GM23338 (cell line): ENCODE results near the gene ACAP1. TPM values are rescaled to one million over a fixed set of nuclear protein-coding genes. Genes with fewer than 3 reads are reported as not detected.

ENCODE experiments used
- ATAC-seq: fragments of 200-7000 bp; cut with Tn5 transposase; 3 replicates; pipeline ENCODE4 v1.9.1; 2020
- DNase-seq: peaks from one replicate; pipeline ENCODE4 v3.0.0-alpha.2; 2015; ENCODE audit warnings: low spot score
- H2AFZ ChIP-seq: fragments of 200-600 bp; sonication (generic); 2 replicates; pipeline ENCODE4 v1.8.0; 2016; ENCODE audit warnings: antibody characterized with exemption, mild to moderate bottlenecking, moderate library complexity
- H3F3A ChIP-seq: fragments of 200-600 bp; sonication (generic); replicated peaks from 2 replicates; pipeline ENCODE4 v1.8.0; 2017; ENCODE audit warnings: antibody characterized with exemption, mixed run types, low read depth
- H3K27ac ChIP-seq: fragments of 200-600 bp; sonication (generic); 2 replicates; pipeline ENCODE4 v1.6.1; 2016; ENCODE audit warnings: low read depth
- H3K27me3 ChIP-seq: fragments of 200-600 bp; sonication (generic); 2 replicates; pipeline ENCODE4 v1.8.0; 2016; ENCODE audit warnings: mild to moderate bottlenecking, mixed run types, moderate library complexity; ENCODE audit not compliant: insufficient read depth
- H3K36me3 ChIP-seq: fragments of 200-600 bp; sonication (generic); 2 replicates; pipeline ENCODE4 v1.8.0; 2016; ENCODE audit warnings: mild to moderate bottlenecking; ENCODE audit not compliant: insufficient read depth
- H3K4me1 ChIP-seq: fragments of 200-600 bp; sonication (generic); 2 replicates; pipeline ENCODE4 v1.8.0; 2016; ENCODE audit warnings: mild to moderate bottlenecking, moderate library complexity; ENCODE audit not compliant: insufficient read depth
- H3K4me2 ChIP-seq: fragments of 200-600 bp; sonication (generic); 2 replicates; pipeline ENCODE4 v1.7.1; 2017; ENCODE audit warnings: mixed run types
- H3K4me3 ChIP-seq: fragments of 200-600 bp; sonication (generic); 2 replicates; pipeline ENCODE4 v1.6.1; 2016; ENCODE audit warnings: mixed run types
- H3K79me2 ChIP-seq: fragments of 200-600 bp; sonication (generic); replicated peaks from 2 replicates; pipeline ENCODE4 v1.8.0; 2017; ENCODE audit warnings: mild to moderate bottlenecking; ENCODE audit not compliant: insufficient read depth
- H3K9me2 ChIP-seq: fragments of 200-600 bp; sonication (generic); 2 replicates; pipeline ENCODE4 v1.8.0; 2017; ENCODE audit not compliant: insufficient read depth
- H4K20me1 ChIP-seq: fragments of 200-600 bp; sonication (generic); replicated peaks from 2 replicates; pipeline ENCODE4 v1.8.0; 2017; ENCODE audit warnings: mild to moderate bottlenecking; ENCODE audit not compliant: insufficient read depth
- H3K27ac Mint-ChIP-seq: 2 replicates; pipeline ENCODE4 v1.8.0; 2020; ENCODE audit warnings: inconsistent platforms, mild to moderate bottlenecking, moderate library complexity, mixed read lengths
- H3K27me3 Mint-ChIP-seq: 3 replicates; pipeline ENCODE4 v1.8.0; 2022; ENCODE audit warnings: low read depth, mild to moderate bottlenecking, moderate library complexity, mixed read lengths, inconsistent platforms; ENCODE audit not compliant: insufficient read depth, poor library complexity
- H3K36me3 Mint-ChIP-seq: 3 replicates; pipeline ENCODE4 v1.8.0; 2021; ENCODE audit warnings: low read depth, mild to moderate bottlenecking, inconsistent platforms, moderate library complexity, mixed read lengths
- H3K4me1 Mint-ChIP-seq: 3 replicates; pipeline ENCODE4 v1.8.0; 2020; ENCODE audit warnings: mild to moderate bottlenecking, inconsistent platforms, mixed read lengths
- H3K4me3 Mint-ChIP-seq: 3 replicates; pipeline ENCODE4 v1.8.0; 2021; ENCODE audit warnings: moderate library complexity, mild to moderate bottlenecking, inconsistent platforms, mixed read lengths
- H3K9me3 Mint-ChIP-seq: 3 replicates; pipeline ENCODE4 v1.8.0; 2020; ENCODE audit warnings: moderate library complexity, mild to moderate bottlenecking, inconsistent platforms, mixed read lengths
- CREB1 ChIP-seq: fragments of 250-450 bp; sonication (Bioruptor Pico); IDR thresholded peaks from 2 replicates; pipeline ENCODE4 v1.5.0; 2020; ENCODE audit warnings: low read depth, mild to moderate bottlenecking, moderate library complexity
- NANOG ChIP-seq: IDR thresholded peaks from 2 replicates; pipeline ENCODE4 v1.6.1; 2016; ENCODE audit warnings: antibody characterized with exemption, borderline replicate concordance
- POLR2AphosphoS5 ChIP-seq: IDR thresholded peaks from 2 replicates; pipeline ENCODE4 v1.6.1; 2016; ENCODE audit warnings: antibody characterized with exemption, low read depth
- ZNF114 ChIP-seq: fragments of 250-450 bp; sonication (Bioruptor Pico); IDR thresholded peaks from 2 replicates; pipeline ENCODE4 v1.5.0; 2020; ENCODE audit warnings: mild to moderate bottlenecking, moderate library complexity
- ZNF331 ChIP-seq: fragments of 250-450 bp; sonication (Bioruptor Pico); IDR thresholded peaks from 2 replicates; pipeline ENCODE4 v1.5.0; 2020; ENCODE audit warnings: low read depth, mild to moderate bottlenecking, moderate library complexity
- polyA plus RNA-seq: library from polyadenylated mRNA; unstranded; fragments of >200 nt; fragmentation: Nextera tagmentation; extraction: Ambion mirVana; gene quantifications from 2 replicates; pipeline ENCODE4 v1.2.1, GENCODE V29; 2016
- total RNA-seq: library from RNA; depleted of rRNA; stranded (reverse); fragments of >200 nt; shearing (Covaris generic); gene quantifications from 2 replicates; pipeline ENCODE4 v1.2.3, GENCODE V29; 2014
- TF ChIP-seq, protein P1 (sequence below): IDR thresholded peaks from one replicate; pipeline ENCODE4 v1.6.1; 2018; ENCODE audit warnings: antibody characterized with exemption; ENCODE audit not compliant: unreplicated experiment
- TF ChIP-seq, protein P2 (sequence below): IDR thresholded peaks from 2 replicates; pipeline ENCODE4 v1.6.1; 2016; ENCODE audit warnings: antibody characterized with exemption

Gene ACAP1
- total and polyA plus RNA-seq, 2 experiments from 2014 or later: 30.7 to 40.1 TPM

DNA sequence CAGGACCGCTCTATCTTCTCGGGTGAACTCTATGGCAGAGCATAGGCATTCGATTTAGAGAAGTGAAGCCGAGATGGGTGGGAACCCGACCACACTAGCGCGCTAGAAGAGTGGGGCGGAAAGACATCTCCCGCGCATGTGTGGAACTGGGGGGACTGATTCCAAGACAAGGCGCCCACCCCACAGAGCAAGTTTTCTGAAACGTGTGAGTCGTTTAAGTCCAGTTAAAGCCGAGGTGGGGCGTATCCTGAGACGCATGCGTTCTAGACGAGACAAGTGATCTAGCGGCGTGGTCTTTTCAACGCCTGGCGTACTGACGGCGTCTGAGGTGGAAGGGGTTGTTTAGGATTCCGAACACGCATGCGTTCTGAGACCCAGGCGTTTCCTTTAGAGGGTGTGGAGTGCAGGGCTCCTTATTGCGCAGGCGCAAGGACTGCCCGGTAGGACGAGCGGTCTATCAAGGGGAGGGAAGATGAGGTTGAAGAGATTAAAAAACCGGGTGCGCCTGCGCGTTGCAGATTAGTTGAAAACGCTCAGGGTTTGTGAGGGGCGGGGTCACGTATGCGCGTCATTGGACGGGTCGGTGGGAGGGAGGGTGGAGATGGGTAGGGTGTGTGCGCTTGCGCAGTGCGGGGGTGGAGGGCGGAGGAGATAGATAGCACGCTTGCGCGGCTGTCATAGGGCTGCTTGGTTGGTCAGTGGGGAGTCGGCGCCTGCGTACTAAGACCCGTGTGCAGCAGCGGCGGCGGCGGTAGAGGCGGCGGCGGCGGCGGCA, 29.2 kb upstream of the ACAP1 start, which contains the start of gene EIF5A:
Gene EIF5A (plus strand): TSS at position 718 of the 775 bp plus-strand sequence. CDS start 2,008 bp downstream, outside the sequence.
- peaks cover 45% of the 10 kb centered on the region for H3F3A ChIP-seq
- no peaks in the 10 kb centered on the region for H3K27me3 ChIP-seq
- TF ChIP-seq POLR2AphosphoS5 (peak; percentile 78), CREB1 (peak; percentile 87), NANOG (no peak)
- TF ChIP-seq, protein P1, sequence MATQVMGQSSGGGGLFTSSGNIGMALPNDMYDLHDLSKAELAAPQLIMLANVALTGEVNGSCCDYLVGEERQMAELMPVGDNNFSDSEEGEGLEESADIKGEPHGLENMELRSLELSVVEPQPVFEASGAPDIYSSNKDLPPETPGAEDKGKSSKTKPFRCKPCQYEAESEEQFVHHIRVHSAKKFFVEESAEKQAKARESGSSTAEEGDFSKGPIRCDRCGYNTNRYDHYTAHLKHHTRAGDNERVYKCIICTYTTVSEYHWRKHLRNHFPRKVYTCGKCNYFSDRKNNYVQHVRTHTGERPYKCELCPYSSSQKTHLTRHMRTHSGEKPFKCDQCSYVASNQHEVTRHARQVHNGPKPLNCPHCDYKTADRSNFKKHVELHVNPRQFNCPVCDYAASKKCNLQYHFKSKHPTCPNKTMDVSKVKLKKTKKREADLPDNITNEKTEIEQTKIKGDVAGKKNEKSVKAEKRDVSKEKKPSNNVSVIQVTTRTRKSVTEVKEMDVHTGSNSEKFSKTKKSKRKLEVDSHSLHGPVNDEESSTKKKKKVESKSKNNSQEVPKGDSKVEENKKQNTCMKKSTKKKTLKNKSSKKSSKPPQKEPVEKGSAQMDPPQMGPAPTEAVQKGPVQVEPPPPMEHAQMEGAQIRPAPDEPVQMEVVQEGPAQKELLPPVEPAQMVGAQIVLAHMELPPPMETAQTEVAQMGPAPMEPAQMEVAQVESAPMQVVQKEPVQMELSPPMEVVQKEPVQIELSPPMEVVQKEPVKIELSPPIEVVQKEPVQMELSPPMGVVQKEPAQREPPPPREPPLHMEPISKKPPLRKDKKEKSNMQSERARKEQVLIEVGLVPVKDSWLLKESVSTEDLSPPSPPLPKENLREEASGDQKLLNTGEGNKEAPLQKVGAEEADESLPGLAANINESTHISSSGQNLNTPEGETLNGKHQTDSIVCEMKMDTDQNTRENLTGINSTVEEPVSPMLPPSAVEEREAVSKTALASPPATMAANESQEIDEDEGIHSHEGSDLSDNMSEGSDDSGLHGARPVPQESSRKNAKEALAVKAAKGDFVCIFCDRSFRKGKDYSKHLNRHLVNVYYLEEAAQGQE: no peak
- H3K27ac ChIP-seq: peak within 1 kb of the TSS; percentile 99
- H3K4me1 ChIP-seq: peaks cover 20% of the 10 kb centered on the region; the same call in 1 of the 2 replicates
- Mint-ChIP-seq H3K4me1 (peaks cover 31% of the 10 kb centered on the region), H3K27ac (peak within 1 kb of the TSS; percentile 99), H3K4me3 (peak within 1 kb of the TSS; percentile 98), H3K27me3 (peaks cover 29% of the 10 kb centered on the region), H3K9me3 (peaks cover 9% of the 10 kb centered on the region; the same call in 2 of the 3 replicates), H3K36me3 (peaks cover 38% of the 10 kb centered on the region)
- DNase-seq: peak; percentile 100
- ATAC-seq: peak; percentile 76
- peak within 1 kb of the TSS; percentile 98 for H3K4me3 ChIP-seq
- H2AFZ ChIP-seq: peak within 1 kb of the TSS; percentile 76
- H3K79me2 ChIP-seq: peaks cover 35% of the 10 kb centered on the region
- H3K36me3 ChIP-seq: peaks cover 27% of the 10 kb centered on the region
- H4K20me1 ChIP-seq: peaks cover 31% of the 10 kb centered on the region
- peak within 1 kb of the TSS; percentile 98 for H3K4me2 ChIP-seq
- H3K9me2 ChIP-seq: no peaks in the 10 kb centered on the region

DNA sequence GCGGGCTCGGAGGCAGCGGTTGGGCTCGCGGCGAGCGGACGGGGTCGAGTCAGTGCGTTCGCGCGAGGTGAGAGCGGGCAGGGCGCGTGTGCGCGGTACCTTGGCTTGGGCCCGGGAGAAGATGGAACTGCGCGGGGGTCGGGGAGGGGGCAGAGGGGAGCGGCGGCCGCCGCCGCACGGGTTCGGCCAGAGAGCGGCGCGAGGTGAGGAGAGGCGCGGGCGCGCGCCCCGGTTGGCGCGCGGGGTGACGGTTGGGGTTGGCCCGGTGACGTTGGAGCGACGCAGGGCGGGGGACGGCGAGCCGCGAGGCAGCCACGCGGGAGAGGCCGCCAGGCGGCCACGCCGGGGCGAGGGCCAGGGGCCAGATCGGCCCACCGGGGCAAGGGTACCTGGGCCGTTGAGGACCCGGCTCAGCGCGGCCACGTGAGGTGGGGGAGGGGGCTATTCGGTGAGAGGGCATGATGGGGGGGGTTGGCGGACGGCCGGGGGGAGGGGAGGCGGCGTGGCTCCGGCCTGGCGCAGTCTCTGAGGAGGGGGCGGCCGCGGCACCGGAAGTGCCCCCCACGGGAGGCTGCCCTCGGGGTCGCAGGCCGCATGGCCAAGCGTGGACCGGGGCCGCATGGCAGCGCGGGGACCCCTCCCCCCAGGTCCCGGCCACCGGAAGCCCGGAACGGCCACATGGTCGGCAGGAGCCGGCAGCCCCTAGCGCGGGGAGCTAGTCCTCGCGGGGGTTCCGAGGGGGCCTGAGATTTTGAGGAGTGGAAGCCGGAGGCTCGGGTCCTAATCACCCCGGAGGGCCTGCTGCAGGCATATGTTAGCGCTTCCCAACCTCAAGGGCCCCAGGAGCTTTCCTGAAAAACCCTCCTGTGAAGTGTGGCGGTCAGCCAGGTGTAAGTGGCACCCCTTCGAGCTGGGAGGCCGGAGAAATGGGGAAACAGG, 28.4 kb upstream of the ACAP1 start:
- H3K4me2 ChIP-seq: peak overlapping the region; percentile 98
- peak overlapping the region; percentile 98 for H3K4me3 ChIP-seq
- peaks cover 38% of the 10 kb centered on the region for H4K20me1 ChIP-seq
- peaks cover 36% of the 10 kb centered on the region for H3K27me3 Mint-ChIP-seq
- H3K79me2 ChIP-seq: peaks cover 35% of the 10 kb centered on the region
- H3K4me1 ChIP-seq: peaks cover 20% of the 10 kb centered on the region; the same call in 1 of the 2 replicates
- H3K27ac ChIP-seq: peak overlapping the region; percentile 99
- H3K27ac Mint-ChIP-seq: peak overlapping the region; percentile 99
- no peak overlapping the region for H2AFZ ChIP-seq
- H3K36me3 Mint-ChIP-seq: peaks cover 47% of the 10 kb centered on the region
- H3K36me3 ChIP-seq: peaks cover 32% of the 10 kb centered on the region
- peaks cover 9% of the 10 kb centered on the region; the same call in 2 of the 3 replicates for H3K9me3 Mint-ChIP-seq
- ATAC-seq (peak; percentile 25), DNase-seq (peak; percentile 64)
- H3F3A ChIP-seq: peaks cover 51% of the 10 kb centered on the region
- H3K4me1 Mint-ChIP-seq: peaks cover 38% of the 10 kb centered on the region
- H3K27me3 ChIP-seq: no peaks in the 10 kb centered on the region
- no peaks in the 10 kb centered on the region for H3K9me2 ChIP-seq
- peak overlapping the region; percentile 98 for H3K4me3 Mint-ChIP-seq
- TF ChIP-seq ZNF114 (CRISPR knock-in tag): no peak
- TF ChIP-seq POLR2AphosphoS5: no peak
- no peak for TF ChIP-seq ZNF331 (CRISPR knock-in tag)
- TF ChIP-seq, protein P2, sequence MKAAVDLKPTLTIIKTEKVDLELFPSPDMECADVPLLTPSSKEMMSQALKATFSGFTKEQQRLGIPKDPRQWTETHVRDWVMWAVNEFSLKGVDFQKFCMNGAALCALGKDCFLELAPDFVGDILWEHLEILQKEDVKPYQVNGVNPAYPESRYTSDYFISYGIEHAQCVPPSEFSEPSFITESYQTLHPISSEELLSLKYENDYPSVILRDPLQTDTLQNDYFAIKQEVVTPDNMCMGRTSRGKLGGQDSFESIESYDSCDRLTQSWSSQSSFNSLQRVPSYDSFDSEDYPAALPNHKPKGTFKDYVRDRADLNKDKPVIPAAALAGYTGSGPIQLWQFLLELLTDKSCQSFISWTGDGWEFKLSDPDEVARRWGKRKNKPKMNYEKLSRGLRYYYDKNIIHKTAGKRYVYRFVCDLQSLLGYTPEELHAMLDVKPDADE: no peak
